Measurements from ENCODE around the gene RCE1. TPM values are rescaled to one million over a fixed set of nuclear protein-coding genes. Genes with fewer than 3 reads are reported as not detected.
A peak's percentile ranks its signal among the peaks of the same experiment; 100 is the strongest.
"Not testable (repeated sequence)": the region's sequence is repeated elsewhere in the genome, so short reads cannot be mapped to it uniquely, and the experiment has no call there.

Gene RCE1
- total RNA-seq (19.8 and 27.0 TPM in 2 replicates), polyA plus RNA-seq (41.4 and 42.2 TPM in 2 replicates)

- peaks cover 37% of the 10 kb centered on the region for H3K79me2 ChIP-seq
Measured at GRCh38 chr11:66842896-66843775, at the start of gene RCE1. RCE1 (plus strand) TSS chr11:66843441; CDS start chr11:66843456, 15 bp downstream.

GRCh38 chr11:66799815-66800214 is 43.4 kb upstream of the RCE1 start:
- H3K79me2 ChIP-seq; H4K20me1 ChIP-seq (ENCODE audit: insufficient read depth, poor library complexity, severe bottlenecking); H3K27me3 ChIP-seq; H3K36me3 ChIP-seq (replicated peaks; ENCODE audit: insufficient read depth, low read depth); H3K9me3 ChIP-seq (ENCODE audit: low read depth); H3K9me2 ChIP-seq (replicated peaks; ENCODE audit: insufficient read depth); H2AFZ ChIP-seq; H3K4me2 ChIP-seq; DNase-seq (ENCODE audit: low spot score); H3K4me1 ChIP-seq (ENCODE audit: insufficient read depth); H3K4me3 ChIP-seq; H3K27ac ChIP-seq: not testable (repeated sequence)

More at GRCh38 chr11:66842896-66843775, at the start of gene RCE1:
- H3K4me2 ChIP-seq, result peak within 1 kb of the TSS; percentile 98
- peak within 1 kb of the TSS; percentile 99 for H3K27ac ChIP-seq
- H3K36me3 ChIP-seq (replicated peaks; ENCODE audit: insufficient read depth, low read depth), result no peaks in the 10 kb centered on the region
- peak within 1 kb of the TSS; percentile 89 for H2AFZ ChIP-seq
- H3K9me2 ChIP-seq (replicated peaks; ENCODE audit: insufficient read depth), result no peaks in the 10 kb centered on the region
- H3K9me3 ChIP-seq (ENCODE audit: low read depth), result no peaks in the 10 kb centered on the region
- no peaks in the 10 kb centered on the region for H3K27me3 ChIP-seq
- no peak for TF ChIP-seq CTCF (IDR thresholded peaks at IDR 0.05; ENCODE audit: poor library complexity)
- no peak for TF ChIP-seq EZH2 (IDR thresholded peaks at IDR 0.05; ENCODE audit: borderline replicate concordance)
- no peak for TF ChIP-seq EZH2phosphoT487 (IDR thresholded peaks at IDR 0.05; ENCODE audit: low read depth, severe bottlenecking, unreplicated experiment)
- peak; percentile 96 for DNase-seq (ENCODE audit: low spot score)
- H4K20me1 ChIP-seq (ENCODE audit: insufficient read depth, poor library complexity, severe bottlenecking), result peaks cover 6% of the 10 kb centered on the region
- peak within 1 kb of the TSS; percentile 97 for H3K4me3 ChIP-seq
- H3K4me1 ChIP-seq (ENCODE audit: insufficient read depth), result peaks cover 16% of the 10 kb centered on the region
- WGBS (ENCODE audit: low lambda C conversion rate, missing lambda C conversion rate), result under 1% methylated on average over 64 of the region's 98 CpGs

GRCh38 chr11:66800720-66801428 is 42.4 kb upstream of the RCE1 start:
- no peak overlapping the region for H2AFZ ChIP-seq
- no peaks in the 10 kb centered on the region for H3K9me2 ChIP-seq (replicated peaks; ENCODE audit: insufficient read depth)
- no peak overlapping the region for H3K27ac ChIP-seq
- no peak for DNase-seq (ENCODE audit: low spot score)
- no peaks in the 10 kb centered on the region for H4K20me1 ChIP-seq (ENCODE audit: insufficient read depth, poor library complexity, severe bottlenecking)
- no peaks in the 10 kb centered on the region for H3K79me2 ChIP-seq
- no peaks in the 10 kb centered on the region for H3K9me3 ChIP-seq (ENCODE audit: low read depth)
- H3K4me1 ChIP-seq (ENCODE audit: insufficient read depth), result no peaks in the 10 kb centered on the region
- no peak overlapping the region for H3K4me3 ChIP-seq
- H3K27me3 ChIP-seq, result no peaks in the 10 kb centered on the region
- H3K36me3 ChIP-seq (replicated peaks; ENCODE audit: insufficient read depth, low read depth), result no peaks in the 10 kb centered on the region
- TF ChIP-seq EZH2phosphoT487 (IDR thresholded peaks at IDR 0.05; ENCODE audit: low read depth, severe bottlenecking, unreplicated experiment) (no peak), EZH2 (IDR thresholded peaks at IDR 0.05; ENCODE audit: borderline replicate concordance) (no peak), CTCF (IDR thresholded peaks at IDR 0.05; ENCODE audit: poor library complexity) (no peak)
- no peak overlapping the region for H3K4me2 ChIP-seq
- WGBS (ENCODE audit: low lambda C conversion rate, missing lambda C conversion rate), result 97% methylated on average over 5 of the region's 5 CpGs

- Histone ChIP-seq H3K9me2 (replicated peaks; ENCODE audit: insufficient read depth) (no peaks in the 10 kb centered on the region), H3K27ac (no peak overlapping the region), H3K4me1 (ENCODE audit: insufficient read depth) (no peaks in the 10 kb centered on the region), H3K27me3 (no peaks in the 10 kb centered on the region), H3K9me3 (ENCODE audit: low read depth) (no peaks in the 10 kb centered on the region), H3K4me2 (no peak overlapping the region), H2AFZ (no peak overlapping the region), H3K79me2 (no peaks in the 10 kb centered on the region), H3K4me3 (no peak overlapping the region), H3K36me3 (replicated peaks; ENCODE audit: insufficient read depth, low read depth) (no peaks in the 10 kb centered on the region), H4K20me1 (ENCODE audit: insufficient read depth, poor library complexity, severe bottlenecking) (no peaks in the 10 kb centered on the region)
- TF ChIP-seq EZH2phosphoT487 (IDR thresholded peaks at IDR 0.05; ENCODE audit: low read depth, severe bottlenecking, unreplicated experiment), result no peak
- TF ChIP-seq CTCF (IDR thresholded peaks at IDR 0.05; ENCODE audit: poor library complexity), result no peak
- TF ChIP-seq EZH2 (IDR thresholded peaks at IDR 0.05; ENCODE audit: borderline replicate concordance), result no peak
- 98% methylated on average over 3 of the region's 3 CpGs for WGBS (ENCODE audit: low lambda C conversion rate, missing lambda C conversion rate)
- no peak for DNase-seq (ENCODE audit: low spot score)
Measured at GRCh38 chr11:66809592-66809991, 33.6 kb upstream of the RCE1 start.
